COR-L47 (cell line): ENCODE measurements around the gene TTC38.

Source experiments
- DNase-seq: peaks from one replicate; lab custom pipeline; 2025; lab: John Stamatoyannopoulos, UW

TTC38 gene

GRCh38 chr22:46329616-46330015, 61.8 kb downstream of the TTC38 start:
- no peak for DNase-seq

GRCh38 chr22:46330426-46330825, 62.6 kb downstream of the TTC38 start:
- DNase-seq = no peak

GRCh38 chr22:46331496-46331895, 63.7 kb downstream of the TTC38 start:
- no peak for DNase-seq

GRCh38 chr22:46335201-46336118, 67.7 kb downstream of the TTC38 start, which contains the start of gene TRMU:
TSS of gene TRMU (plus strand) at chr22:46335714. CDS start at chr22:46335765, 51 bp downstream.
- DNase-seq = peak; percentile 68

DNA sequence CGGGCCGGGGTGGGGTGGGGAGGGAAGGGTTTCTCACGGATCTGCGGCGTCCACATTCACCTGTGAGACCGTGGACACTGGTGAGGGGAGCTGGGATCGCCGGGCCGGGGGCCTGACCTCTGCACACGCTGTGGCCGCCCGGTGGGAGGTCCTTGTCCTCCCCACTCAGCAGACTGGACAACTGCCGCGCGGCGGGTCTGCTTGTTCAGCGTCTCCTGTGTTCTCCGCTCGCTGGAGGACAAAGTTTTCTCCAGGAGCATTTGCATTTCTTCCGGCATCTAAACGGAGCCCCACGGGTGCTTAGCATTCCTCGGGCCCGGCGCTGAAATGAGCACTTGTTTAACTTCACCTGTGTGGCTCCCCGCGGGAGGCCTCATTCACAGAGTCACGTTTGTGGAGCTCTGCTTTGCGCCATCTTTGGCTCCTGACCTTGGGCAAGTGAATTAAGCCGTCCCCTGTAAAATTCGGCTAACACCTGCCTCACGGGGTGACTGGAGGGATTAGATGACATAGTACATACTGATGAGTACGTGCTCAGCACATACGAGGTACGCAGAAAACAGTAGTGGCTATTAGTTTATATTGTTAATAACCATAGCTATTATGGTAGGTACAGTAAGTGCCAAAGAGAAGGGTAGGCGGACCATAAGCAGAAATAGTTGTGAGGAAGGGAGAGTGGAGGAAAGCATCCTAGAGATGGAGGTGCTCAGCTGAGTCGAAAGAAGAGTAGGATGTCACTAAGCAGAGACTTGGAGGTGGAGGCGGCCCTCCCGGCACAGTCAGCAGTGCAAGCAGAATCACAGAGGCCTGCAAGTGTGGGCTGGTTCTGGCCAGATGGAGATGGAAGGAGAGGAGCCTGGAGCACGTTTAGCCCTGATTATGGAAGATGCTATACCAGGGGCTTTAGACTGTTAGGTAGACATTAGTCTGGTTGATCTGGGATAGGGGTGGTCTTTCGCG, 68.6 kb downstream of the TTC38 start:
- peak; percentile 11 for DNase-seq

DNA sequence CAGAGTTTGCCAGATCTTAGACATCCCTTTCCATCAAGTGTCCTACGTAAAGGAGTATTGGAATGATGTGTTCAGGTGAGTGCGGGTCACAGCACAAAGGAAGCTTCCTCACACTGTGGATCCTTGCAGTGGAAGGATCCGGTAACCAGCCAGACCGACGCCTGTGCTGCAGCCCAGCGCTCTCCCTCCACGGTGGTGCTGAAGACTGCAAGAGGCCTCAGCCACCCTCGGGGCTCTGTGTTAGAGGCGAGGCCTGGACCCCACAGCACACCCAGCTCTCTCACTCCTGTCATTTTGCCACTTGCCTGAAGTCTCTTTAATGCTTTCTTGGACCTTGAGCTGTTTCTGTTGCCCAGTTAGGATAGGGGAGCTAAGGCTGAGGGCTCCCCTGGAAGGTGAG, 70.1 kb downstream of the TTC38 start:
- DNase-seq = no peak

DNA sequence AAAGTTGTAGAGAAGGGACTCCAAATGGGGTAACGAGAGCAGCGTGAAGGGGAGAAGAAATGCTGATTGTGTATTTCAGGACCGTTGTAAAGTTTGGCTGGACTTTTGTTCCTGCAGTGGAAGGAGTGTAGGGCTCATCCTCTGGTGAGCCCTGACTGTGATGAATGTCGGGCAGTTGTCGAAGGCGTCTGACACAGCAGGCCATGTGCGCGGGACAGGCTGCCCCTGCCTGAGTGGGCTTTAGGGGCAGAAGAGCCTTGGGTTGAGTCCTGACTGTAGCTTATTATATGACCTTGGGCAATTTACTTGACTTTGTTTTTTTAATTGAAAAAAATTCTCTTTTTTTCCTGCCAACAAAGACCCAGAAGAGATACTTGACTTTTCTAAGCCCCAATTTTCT, 70.8 kb downstream of the TTC38 start:
- DNase-seq = no peak

- no peak for DNase-seq
These were observed 72.1 kb downstream of the TTC38 start for GRCh38 chr22:46339956-46340355.

DNA sequence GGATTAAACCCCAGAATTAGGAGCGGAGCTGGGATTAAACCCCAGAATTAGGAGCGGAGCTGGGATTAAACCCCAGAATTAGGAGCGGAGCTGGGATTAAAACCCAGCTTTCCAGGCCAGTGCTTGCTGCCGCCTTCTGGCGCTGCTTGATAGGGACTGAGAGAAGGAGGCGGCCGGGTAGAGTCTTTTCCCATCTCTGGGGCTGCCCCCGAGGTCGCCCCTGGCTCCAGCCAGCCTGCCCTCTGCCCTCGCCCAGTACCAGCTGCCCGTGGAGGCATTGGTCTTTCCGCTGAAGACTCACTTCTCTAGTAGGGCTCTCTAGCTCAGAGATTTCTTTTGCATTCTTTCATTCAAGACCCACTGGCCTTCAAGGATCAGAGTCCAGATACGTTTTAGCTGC, 72.9 kb downstream of the TTC38 start:
- no peak for DNase-seq
